Activated T-helper 1 cell treated with anti-CD3 and anti-CD28 coated beads, Interleukin-2, amount 50 U/mL, for 16 hours (primary cell): ENCODE results near the gene ADGRF5.

Source experiments
- DNase-seq, 2 donors: peaks; one replicate each; pipeline ENCODE4 v3.0.0-alpha.2; 2020; ENCODE audit warnings: low read depth in 1 of 2, low spot score in 1 of 2

Gene ADGRF5

GRCh38 chr6:46921731-46922130, at the start of gene ADGRF5:
Gene ADGRF5 (minus strand): TSS chr6:46921938. CDS start chr6:46906762, 15,176 bp downstream.
- no peak for DNase-seq

GRCh38 chr6:46969206-46969605, 47.5 kb upstream of the ADGRF5 start:
- no peak for DNase-seq

GRCh38 chr6:46967826-46968349, 46.1 kb upstream of the ADGRF5 start:
- DNase-seq = no peak

GRCh38 chr6:46964716-46965519, 43.2 kb upstream of the ADGRF5 start:
- no peak for DNase-seq

- no peak for DNase-seq
These were observed 41.9 kb upstream of the ADGRF5 start for GRCh38 chr6:46963626-46964025.

- DNase-seq = no peak
These were observed 41.3 kb upstream of the ADGRF5 start for GRCh38 chr6:46963039-46963438.

GRCh38 chr6:46961711-46962110, 40.0 kb upstream of the ADGRF5 start:
- no peak for DNase-seq

GRCh38 chr6:46961232-46961631, 39.5 kb upstream of the ADGRF5 start:
- DNase-seq = no peak

GRCh38 chr6:46959419-46959818, 37.7 kb upstream of the ADGRF5 start:
- no peak for DNase-seq

GRCh38 chr6:46956409-46956808, 34.7 kb upstream of the ADGRF5 start:
- DNase-seq = no peak

GRCh38 chr6:46954837-46955451, 33.2 kb upstream of the ADGRF5 start:
- no peak for DNase-seq

- no peak for DNase-seq
These were observed 32.2 kb upstream of the ADGRF5 start for GRCh38 chr6:46953921-46954320.

- DNase-seq = no peak
These were observed 28.0 kb upstream of the ADGRF5 start for GRCh38 chr6:46949632-46950280.

- DNase-seq = no peak
These were observed 27.0 kb upstream of the ADGRF5 start for GRCh38 chr6:46948699-46949098.

GRCh38 chr6:46947497-46947896, 25.8 kb upstream of the ADGRF5 start:
- DNase-seq = no peak

GRCh38 chr6:46940433-46941226, 18.9 kb upstream of the ADGRF5 start:
- DNase-seq = no peak

- no peak for DNase-seq
These were observed 15.9 kb upstream of the ADGRF5 start for GRCh38 chr6:46937642-46938041.

GRCh38 chr6:46935687-46936086, 13.9 kb upstream of the ADGRF5 start:
- DNase-seq = no peak

GRCh38 chr6:46933751-46934150, 12.0 kb upstream of the ADGRF5 start:
- DNase-seq = no peak

GRCh38 chr6:46932526-46933319, 11.0 kb upstream of the ADGRF5 start:
- no peak for DNase-seq
